K562 (cell line): ENCODE data around the gene GRAMD2B. TPM values are rescaled to one million over a fixed set of nuclear protein-coding genes. Genes with fewer than 3 reads are reported as not detected.

Experiments used
- ESRRB ChIP-seq: fragments of 250-450 bp; sonication (Bioruptor Pico); IDR thresholded peaks from 2 replicates; pipeline ENCODE4 v1.5.0; 2020; ENCODE audit warnings: mild to moderate bottlenecking, moderate library complexity, borderline replicate concordance
- NFIC ChIP-seq: fragments of 450-650 bp; IDR thresholded peaks from 2 replicates; pipeline ENCODE4 v1.6.1; 2017; ENCODE audit warnings: mild to moderate bottlenecking, inconsistent platforms
- PBX2 ChIP-seq, 2 experiments: IDR thresholded peaks in 1 of 2; conservative IDR thresholded peaks in 1 of 2; 2 replicates each; pipeline ENCODE4 v1.6.1; 2016; ENCODE audit warnings: low read depth in 2 of 2, mild to moderate bottlenecking in 1 of 2, missing compliant biosample characterization in 1 of 2, missing genetic modification characterization in 1 of 2, moderate library complexity in 1 of 2
- SREBF1 ChIP-seq: fragments of 150-350 bp; IDR thresholded peaks from 2 replicates; pipeline ENCODE4 v1.6.1; 2014; ENCODE audit warnings: antibody characterized with exemption, low read depth, low read length, borderline replicate concordance
- ZC3H4 ChIP-seq: sonication (generic); formaldehyde crosslinking; IDR thresholded peaks from 2 replicates; pipeline ENCODE4 v1.9.0; 2021; ENCODE audit warnings: missing genetic modification reagents, borderline replicate concordance
- ZNF449 ChIP-seq: fragments of 250-450 bp; sonication (Bioruptor Pico); IDR thresholded peaks from 2 replicates; pipeline ENCODE4 v1.8.0; 2022; ENCODE audit warnings: moderate library complexity, mild to moderate bottlenecking, inconsistent platforms
- polyA plus RNA-seq, 8 experiments: library from polyadenylated mRNA; depleted of rRNA in 4 of 8; stranded (reverse) in 5 of 8; unstranded in 3 of 8; fragments of >200 nt; fragmentation: Nextera tagmentation in 2 of 8; fragmentation: Illumina TruSeq in 1 of 8; extraction: Ambion mirVana in 2 of 8; extraction: Trizol in 1 of 8; gene quantifications; 2 replicates each; pipeline versions ENCODE4 v1.2.1 to v1.2.3, GENCODE V29; 2011 to 2014; ENCODE audit warnings: inconsistent platforms in 1 of 8, missing spikeins in 1 of 8
- total RNA-seq, 7 experiments: library from RNA; depleted of rRNA in 6 of 7; stranded (reverse); fragments of >200 nt in 6 of 7; fragmentation: Illumina TruSeq in 2 of 7; extraction: Trizol in 2 of 7; gene quantifications; 2 replicates each; pipeline versions ENCODE4 v1.2.1 to v1.2.3, GENCODE V29; 2011 to 2021; ENCODE audit warnings: low replicate concordance in 1 of 7
- TF ChIP-seq, protein P1 (sequence below): fragments of 450-650 bp; IDR thresholded peaks from 2 replicates; pipeline ENCODE4 v1.6.1; 2016; ENCODE audit warnings: low read depth, mild to moderate bottlenecking, moderate library complexity
- TF ChIP-seq, protein P2 (sequence below), 2 experiments: fragments of 450-650 bp in 1 of 2; sonication (generic) in 1 of 2; formaldehyde crosslinking in 1 of 2; IDR thresholded peaks; 2 replicates each; pipeline versions ENCODE4 v1.7.1 to v1.9.0; 2016 to 2022; ENCODE audit warnings: inconsistent platforms in 1 of 2, mild to moderate bottlenecking in 1 of 2, missing genetic modification reagents in 1 of 2
- TF ChIP-seq, protein P3 (sequence below): fragments of 450-650 bp; IDR thresholded peaks from 2 replicates; pipeline ENCODE4 v1.6.1; 2014; ENCODE audit warnings: low read depth, mild to moderate bottlenecking, moderate library complexity, borderline replicate concordance

Gene GRAMD2B
- total and polyA plus RNA-seq, 9 of the 15 experiments (the other 6 are each of a cell fraction or from before 2014, with no cell fraction given), result 0.32 to 4.2 (median 1.4) TPM

GRCh38 chr5:126514558-126515141 lies 91.4 kb downstream of the GRAMD2B start (continued):
- TF ChIP-seq SREBF1 (0 out of 2 replicates have a peak, but pooled peaks have one; percentile 53), ESRRB (CRISPR knock-in tag) (no peak), PBX2 (CRISPR knock-in tag; IDR thresholded peaks at IDR 0.05; ENCODE audit: low read depth) (no peak), PBX2 (tag; conservative IDR thresholded peaks at IDR 0.05; ENCODE audit: low read depth) (peak; percentile 93), NFIC (peak; percentile 82), ZC3H4 (CRISPR knock-in tag) (no peak), ZNF449 (CRISPR knock-in tag) (no peak)
- TF ChIP-seq, protein P1, sequence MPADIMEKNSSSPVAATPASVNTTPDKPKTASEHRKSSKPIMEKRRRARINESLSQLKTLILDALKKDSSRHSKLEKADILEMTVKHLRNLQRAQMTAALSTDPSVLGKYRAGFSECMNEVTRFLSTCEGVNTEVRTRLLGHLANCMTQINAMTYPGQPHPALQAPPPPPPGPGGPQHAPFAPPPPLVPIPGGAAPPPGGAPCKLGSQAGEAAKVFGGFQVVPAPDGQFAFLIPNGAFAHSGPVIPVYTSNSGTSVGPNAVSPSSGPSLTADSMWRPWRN, result peak; percentile 41; the same call in 1 of the 2 replicates
- TF ChIP-seq, protein P2, sequence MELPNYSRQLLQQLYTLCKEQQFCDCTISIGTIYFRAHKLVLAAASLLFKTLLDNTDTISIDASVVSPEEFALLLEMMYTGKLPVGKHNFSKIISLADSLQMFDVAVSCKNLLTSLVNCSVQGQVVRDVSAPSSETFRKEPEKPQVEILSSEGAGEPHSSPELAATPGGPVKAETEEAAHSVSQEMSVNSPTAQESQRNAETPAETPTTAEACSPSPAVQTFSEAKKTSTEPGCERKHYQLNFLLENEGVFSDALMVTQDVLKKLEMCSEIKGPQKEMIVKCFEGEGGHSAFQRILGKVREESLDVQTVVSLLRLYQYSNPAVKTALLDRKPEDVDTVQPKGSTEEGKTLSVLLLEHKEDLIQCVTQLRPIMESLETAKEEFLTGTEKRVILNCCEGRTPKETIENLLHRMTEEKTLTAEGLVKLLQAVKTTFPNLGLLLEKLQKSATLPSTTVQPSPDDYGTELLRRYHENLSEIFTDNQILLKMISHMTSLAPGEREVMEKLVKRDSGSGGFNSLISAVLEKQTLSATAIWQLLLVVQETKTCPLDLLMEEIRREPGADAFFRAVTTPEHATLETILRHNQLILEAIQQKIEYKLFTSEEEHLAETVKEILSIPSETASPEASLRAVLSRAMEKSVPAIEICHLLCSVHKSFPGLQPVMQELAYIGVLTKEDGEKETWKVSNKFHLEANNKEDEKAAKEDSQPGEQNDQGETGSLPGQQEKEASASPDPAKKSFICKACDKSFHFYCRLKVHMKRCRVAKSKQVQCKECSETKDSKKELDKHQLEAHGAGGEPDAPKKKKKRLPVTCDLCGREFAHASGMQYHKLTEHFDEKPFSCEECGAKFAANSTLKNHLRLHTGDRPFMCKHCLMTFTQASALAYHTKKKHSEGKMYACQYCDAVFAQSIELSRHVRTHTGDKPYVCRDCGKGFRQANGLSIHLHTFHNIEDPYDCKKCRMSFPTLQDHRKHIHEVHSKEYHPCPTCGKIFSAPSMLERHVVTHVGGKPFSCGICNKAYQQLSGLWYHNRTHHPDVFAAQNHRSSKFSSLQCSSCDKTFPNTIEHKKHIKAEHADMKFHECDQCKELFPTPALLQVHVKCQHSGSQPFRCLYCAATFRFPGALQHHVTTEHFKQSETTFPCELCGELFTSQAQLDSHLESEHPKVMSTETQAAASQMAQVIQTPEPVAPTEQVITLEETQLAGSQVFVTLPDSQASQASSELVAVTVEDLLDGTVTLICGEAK (IDR thresholded peaks at IDR 0.05), result peak; percentile 67
- TF ChIP-seq, protein P2 (CRISPR knock-in tag; IDR thresholded peaks at IDR 0.05), result no peak
- TF ChIP-seq, protein P3, sequence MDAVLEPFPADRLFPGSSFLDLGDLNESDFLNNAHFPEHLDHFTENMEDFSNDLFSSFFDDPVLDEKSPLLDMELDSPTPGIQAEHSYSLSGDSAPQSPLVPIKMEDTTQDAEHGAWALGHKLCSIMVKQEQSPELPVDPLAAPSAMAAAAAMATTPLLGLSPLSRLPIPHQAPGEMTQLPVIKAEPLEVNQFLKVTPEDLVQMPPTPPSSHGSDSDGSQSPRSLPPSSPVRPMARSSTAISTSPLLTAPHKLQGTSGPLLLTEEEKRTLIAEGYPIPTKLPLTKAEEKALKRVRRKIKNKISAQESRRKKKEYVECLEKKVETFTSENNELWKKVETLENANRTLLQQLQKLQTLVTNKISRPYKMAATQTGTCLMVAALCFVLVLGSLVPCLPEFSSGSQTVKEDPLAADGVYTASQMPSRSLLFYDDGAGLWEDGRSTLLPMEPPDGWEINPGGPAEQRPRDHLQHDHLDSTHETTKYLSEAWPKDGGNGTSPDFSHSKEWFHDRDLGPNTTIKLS, result 0 out of 2 replicates have a peak, but pooled peaks have one; percentile 46
